Keratinocyte (primary cell): ENCODE measurements around the gene ABHD6. TPM values are rescaled to one million over a fixed set of nuclear protein-coding genes. Genes with fewer than 3 reads are reported as not detected.

ENCODE experiments used
- DNase-seq: peaks from one replicate; pipeline ENCODE4 v3.0.0-alpha.2; 2011; ENCODE audit warnings: low read depth, missing footprints, low spot score
- FAIRE-seq: peaks from 2 replicates; lab custom pipeline; 2011; peaks lifted over from hg19 to GRCh38; lab: Jason Lieb, UNC
- H2AFZ ChIP-seq: 2 replicates; pipeline ENCODE4 v1.6.0; 2012; ENCODE audit warnings: low read length, control low read depth, inconsistent platforms; ENCODE audit not compliant: control insufficient read depth
- H3K27ac ChIP-seq: 2 replicates; pipeline ENCODE4 v1.5.1; 2011; ENCODE audit warnings: low read length; ENCODE audit not compliant: control insufficient read depth, insufficient read depth
- H3K27me3 ChIP-seq: 3 replicates; pipeline ENCODE4 v1.6.0; 2011; ENCODE audit warnings: low read length; ENCODE audit not compliant: control insufficient read depth, insufficient read depth; ENCODE audit errors: extremely low read depth
- H3K36me3 ChIP-seq, 2 experiments: 2 replicates in 1 of 2; 3 replicates in 1 of 2; pipeline ENCODE4 v1.5.1; 2011; ENCODE audit warnings: low read length in 2 of 2, mild to moderate bottlenecking in 1 of 2; ENCODE audit not compliant: control insufficient read depth in 2 of 2, insufficient read depth in 2 of 2; ENCODE audit errors: extremely low read depth in 1 of 2
- H3K4me1 ChIP-seq: 3 replicates; pipeline ENCODE4 v1.5.1; 2011; ENCODE audit warnings: low read length; ENCODE audit not compliant: control insufficient read depth, insufficient read depth; ENCODE audit errors: extremely low read depth
- H3K4me2 ChIP-seq: 3 replicates; pipeline ENCODE4 v1.6.0; 2011; ENCODE audit warnings: low read depth, low read length; ENCODE audit not compliant: control insufficient read depth, insufficient read depth; ENCODE audit errors: extremely low read depth
- H3K4me3 ChIP-seq, 3 experiments: fragments of 200-600 bp in 1 of 3; sonication (generic) in 1 of 3; 2 replicates in 2 of 3; 3 replicates in 1 of 3; pipeline ENCODE4 v1.5.1; 2011 to 2016; ENCODE audit warnings: low read length in 3 of 3, mild to moderate bottlenecking in 3 of 3, control low read depth in 2 of 3, inconsistent platforms in 1 of 3, low read depth in 1 of 3, mixed read lengths in 1 of 3, mixed run types in 1 of 3, moderate library complexity in 1 of 3; ENCODE audit not compliant: control insufficient read depth in 2 of 3, insufficient read depth in 2 of 3; ENCODE audit errors: extremely low read depth in 1 of 3
- H3K79me2 ChIP-seq: 2 replicates; pipeline ENCODE4 v1.6.0; 2012; ENCODE audit warnings: low read length; ENCODE audit not compliant: control insufficient read depth, insufficient read depth
- H3K9ac ChIP-seq: 3 replicates; pipeline ENCODE4 v1.6.0; 2011; ENCODE audit warnings: low read length; ENCODE audit not compliant: control insufficient read depth, insufficient read depth; ENCODE audit errors: extremely low read depth
- H3K9me1 ChIP-seq: 3 replicates; pipeline ENCODE4 v1.6.0; 2011; ENCODE audit warnings: low read length; ENCODE audit not compliant: control insufficient read depth, insufficient read depth; ENCODE audit errors: extremely low read depth
- H3K9me3 ChIP-seq: 2 replicates; pipeline ENCODE4 v1.5.1; 2012; ENCODE audit warnings: low read depth, low read length; ENCODE audit not compliant: control insufficient read depth
- H4K20me1 ChIP-seq: 3 replicates; pipeline ENCODE4 v1.6.0; 2011; ENCODE audit warnings: low read length; ENCODE audit not compliant: control insufficient read depth, insufficient read depth; ENCODE audit errors: extremely low read depth
- CTCF ChIP-seq, 3 experiments: IDR thresholded peaks in 1 of 3; conservative IDR thresholded peaks in 1 of 3; optimal IDR thresholded peaks in 1 of 3; 2 replicates in 2 of 3; 3 replicates in 1 of 3; pipeline versions ENCODE3 to v1.5.1; 2011; ENCODE audit warnings: low read length in 3 of 3, mild to moderate bottlenecking in 3 of 3, moderate library complexity in 2 of 3, control low read depth in 1 of 3, inconsistent platforms in 1 of 3; ENCODE audit not compliant: insufficient read depth in 2 of 3; ENCODE audit errors: extremely low read depth in 1 of 3
- EZH2 ChIP-seq: IDR thresholded peaks from one replicate; pipeline ENCODE4 v1.6.1; 2012; ENCODE audit warnings: inconsistent platforms, mild to moderate bottlenecking, low read length, moderate library complexity
- dilution Hi-C: fragments of 300-500 bp; cut with MboI; formaldehyde crosslinking; loops from one replicate; pipeline ENCODE4 v1.7.0; 2020; ENCODE audit warnings: low sequenced_read_pairs; ENCODE audit not compliant: extremely low pct_ligation_motif_present
- polyA plus RNA-seq, 5 experiments: library from polyadenylated mRNA; depleted of rRNA in 3 of 5; stranded (reverse) in 3 of 5; stranded (forward) in 1 of 5; unstranded in 1 of 5; fragments of >200 nt; gene quantifications; 1 replicate in 1 of 5; 2 replicates in 3 of 5; 3 replicates in 1 of 5; pipeline versions ENCODE4 v1.2.1 to v1.2.3, GENCODE V29; 2011 to 2012; ENCODE audit warnings: missing spikeins in 2 of 5, low read depth in 1 of 5, low replicate concordance in 1 of 5

ABHD6 gene
- polyA plus RNA-seq, 1 donor (not counting 4 experiments of a cell fraction or from before 2014, with no cell fraction given) = 15.2 TPM

- peak within 1 kb of the TSS; percentile 77 for H2AFZ ChIP-seq
- DNase-seq (no peak), FAIRE-seq (no peak)
- H3K79me2 ChIP-seq = peaks cover 6% of the 10 kb centered on the region
- H3K9me1 ChIP-seq = no peaks in the 10 kb centered on the region
- peaks cover 0 to 5% of the 10 kb centered on the region in 2 experiments for H3K36me3 ChIP-seq
- H3K4me1 ChIP-seq = peaks cover 31% of the 10 kb centered on the region
- no peaks in the 10 kb centered on the region for H4K20me1 ChIP-seq
- TF ChIP-seq CTCF (optimal IDR thresholded peaks at IDR 0.05 in 1 of 3, IDR thresholded peaks at IDR 0.05 in 1 of 3, conservative IDR thresholded peaks at IDR 0.05 in 1 of 3; ENCODE audit: extremely low read depth in 1 of 3, insufficient read depth in 2 of 3, low read length in 3 of 3) = peak in 1 of 3 experiments; percentile 40
- TF ChIP-seq EZH2 = no peak
- peak within 1 kb of the TSS; percentile 97 for H3K4me2 ChIP-seq
- H3K9me3 ChIP-seq = no peaks in the 10 kb centered on the region
- H3K27me3 ChIP-seq = no peaks in the 10 kb centered on the region
- dilution Hi-C loops = no loop called here
- peak within 1 kb of the TSS; percentile 70 for H3K9ac ChIP-seq
- peak within 1 kb of the TSS; percentile 51 for H3K27ac ChIP-seq
- H3K4me3 ChIP-seq = peak within 1 kb of the TSS; percentile 60 to 90 (median 86)
Observed at GRCh38 chr3:58332575-58333188, 95.1 kb downstream of the ABHD6 start, which contains the start of gene PXK. Gene PXK, plus strand, starts transcription at chr3:58332892. Its CDS starts 97 bp downstream, at chr3:58332989.

GRCh38 chr3:58333206-58334012 is 95.8 kb downstream of the ABHD6 start:
- DNase-seq (no peak), FAIRE-seq (no peak)
- H3K9ac ChIP-seq = peak overlapping the region; percentile 70
- H3K4me1 ChIP-seq = peaks cover 31% of the 10 kb centered on the region
- peaks cover 0 to 5% of the 10 kb centered on the region in 2 experiments for H3K36me3 ChIP-seq
- TF ChIP-seq EZH2 (no peak), CTCF (optimal IDR thresholded peaks at IDR 0.05 in 1 of 3, IDR thresholded peaks at IDR 0.05 in 1 of 3, conservative IDR thresholded peaks at IDR 0.05 in 1 of 3; ENCODE audit: extremely low read depth in 1 of 3, insufficient read depth in 2 of 3, low read length in 3 of 3) (peak in 2 of 3 experiments; percentile 19 to 30)
- H4K20me1 ChIP-seq = no peaks in the 10 kb centered on the region
- H3K9me1 ChIP-seq = no peaks in the 10 kb centered on the region
- H3K4me3 ChIP-seq = peak overlapping the region; percentile 60 to 90 (median 86)
- peak overlapping the region; percentile 51 for H3K27ac ChIP-seq
- H3K9me3 ChIP-seq = no peaks in the 10 kb centered on the region
- peak overlapping the region; percentile 77 for H2AFZ ChIP-seq
- peak overlapping the region; percentile 97 for H3K4me2 ChIP-seq
- dilution Hi-C loops = no loop called here
- H3K27me3 ChIP-seq = no peaks in the 10 kb centered on the region
- peaks cover 6% of the 10 kb centered on the region for H3K79me2 ChIP-seq
